Fibroblast of peridontal ligament (primary cell): Measurements from ENCODE around the gene MSN.
"Not testable (repeated sequence)": the region's sequence is repeated elsewhere in the genome, so short reads cannot be mapped to it uniquely, and the experiment has no call there.

Experiments used
- DNase-seq: peaks from one replicate; pipeline ENCODE4 v3.0.0-alpha.2; 2010; ENCODE audit errors: extremely low read depth

The MSN gene

GRCh38 chrX:65667503-65668376, at the start of gene MSN:
Gene MSN (plus strand): TSS chrX:65667654. CDS start chrX:65667842, 188 bp downstream.
- DNase-seq, result peak; percentile 35

GRCh38 chrX:65620096-65620705, 47.3 kb upstream of the MSN start:
- not testable (repeated sequence) for DNase-seq

GRCh38 chrX:65630771-65631170, 36.7 kb upstream of the MSN start:
- DNase-seq, result no peak

- no peak for DNase-seq
Observed at GRCh38 chrX:65633826-65634225, 33.6 kb upstream of the MSN start.

GRCh38 chrX:65634732-65635131, 32.7 kb upstream of the MSN start:
- no peak for DNase-seq

GRCh38 chrX:65635378-65635777, 32.1 kb upstream of the MSN start:
- peak; percentile 59 for DNase-seq

GRCh38 chrX:65635822-65636221, 31.6 kb upstream of the MSN start:
- DNase-seq, result no peak

- DNase-seq, result not testable (repeated sequence)
Observed at GRCh38 chrX:65636261-65636660, 31.2 kb upstream of the MSN start.

- no peak for DNase-seq
Observed at GRCh38 chrX:65637335-65637734, 30.1 kb upstream of the MSN start.

- DNase-seq, result no peak
Observed at GRCh38 chrX:65642914-65643491, 24.5 kb upstream of the MSN start.

- peak; percentile 59 for DNase-seq
Observed at GRCh38 chrX:65643531-65644052, 23.9 kb upstream of the MSN start.

- peak; percentile 88 for DNase-seq
Observed at GRCh38 chrX:65644621-65645289, 22.7 kb upstream of the MSN start.

GRCh38 chrX:65647801-65648200, 19.7 kb upstream of the MSN start:
- no peak for DNase-seq

GRCh38 chrX:65652098-65652497, 15.4 kb upstream of the MSN start:
- DNase-seq, result no peak

GRCh38 chrX:65657009-65657441, 10.4 kb upstream of the MSN start:
- not testable (repeated sequence) for DNase-seq

- DNase-seq, result no peak
Observed at GRCh38 chrX:65657659-65658058, 9.8 kb upstream of the MSN start.

- DNase-seq, result no peak
Observed at GRCh38 chrX:65658229-65658628, 9.2 kb upstream of the MSN start.

- DNase-seq, result no peak
Observed at GRCh38 chrX:65667157-65667502, 324 bp upstream of the MSN start.

- peak; percentile 73 for DNase-seq
Observed at GRCh38 chrX:65668377-65669310, 1.2 kb downstream of the MSN start.

- DNase-seq, result no peak
Observed at GRCh38 chrX:65671286-65671685, 3.8 kb downstream of the MSN start.

- DNase-seq, result peak; percentile 48
Observed at GRCh38 chrX:65671966-65672365, 4.5 kb downstream of the MSN start.
